ENCODE results near the gene BATF2. TPM values are rescaled to one million over a fixed set of nuclear protein-coding genes. Genes with fewer than 3 reads are reported as not detected.

The BATF2 gene
- total RNA-seq, 1 experiment from 2014 or later = 0.72 TPM

DNA sequence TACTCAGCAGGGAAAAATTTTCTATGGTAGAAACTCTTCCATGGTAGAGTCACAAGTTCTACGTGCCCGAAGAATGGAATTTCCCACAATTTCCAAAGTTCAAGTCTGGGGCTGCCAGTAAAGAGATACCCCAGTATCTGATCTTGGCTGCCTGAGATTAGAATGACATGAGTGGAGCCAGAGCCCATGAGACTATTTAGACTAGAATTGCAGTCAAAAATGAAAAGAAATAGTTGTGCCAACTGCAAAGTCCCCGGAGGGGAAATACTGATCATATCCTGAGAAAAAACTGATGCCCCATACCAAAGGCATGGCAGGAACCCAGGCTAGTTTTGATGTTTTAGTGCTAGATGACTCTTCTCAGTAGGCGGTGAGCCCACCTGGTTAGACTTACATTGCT, 36.1 kb downstream of the BATF2 start:
- no peak overlapping the region for H2AFZ ChIP-seq (ENCODE audit: low read length)
- no peak overlapping the region; a peak in 1 of 5 replicates for H3K4me3 Mint-ChIP-seq
- H3K27me3 Mint-ChIP-seq (ENCODE audit: low read depth) = no peaks in the 10 kb centered on the region
- no peak overlapping the region for H4K91ac ChIP-seq (ENCODE audit: insufficient read length, low read depth, low read length)
- H3K56ac ChIP-seq (ENCODE audit: insufficient read length, low read depth, low read length) = no peak overlapping the region
- H3K9me3 ChIP-seq (ENCODE audit: control insufficient read depth, low read depth, low read length) = no peaks in the 10 kb centered on the region
- no peak overlapping the region for H3K27ac ChIP-seq (ENCODE audit: insufficient read length, low read depth, low read length)
- H3K9me3 Mint-ChIP-seq = no peaks in the 10 kb centered on the region
- no peak overlapping the region for H2BK15ac ChIP-seq (ENCODE audit: low read depth, low read length)
- H3K79me2 ChIP-seq (ENCODE audit: insufficient read depth, low read length) = no peaks in the 10 kb centered on the region
- no peak overlapping the region for H3K4ac ChIP-seq (ENCODE audit: low read depth, low read length)
- H3K27me3 ChIP-seq (ENCODE audit: insufficient read depth, low read length) = no peaks in the 10 kb centered on the region
- no peak for DNase-seq
- H4K20me1 ChIP-seq (ENCODE audit: control insufficient read depth, insufficient read depth, insufficient read length) = no peaks in the 10 kb centered on the region
- H2BK120ac ChIP-seq (ENCODE audit: low read depth, low read length, poor library complexity, severe bottlenecking) = no peak overlapping the region
- no peak overlapping the region for H3K27ac Mint-ChIP-seq
- H2BK5ac ChIP-seq (ENCODE audit: insufficient read length, low read length) = no peak overlapping the region
- no peak overlapping the region for H2AK5ac ChIP-seq (ENCODE audit: insufficient read length, low read length)
- no peak overlapping the region for H4K8ac ChIP-seq (replicated peaks; ENCODE audit: insufficient read length, low read depth, low read length)
- no peaks in the 10 kb centered on the region for H3K4me1 Mint-ChIP-seq
- H3K4me1 ChIP-seq (ENCODE audit: insufficient read depth, low read length) = no peaks in the 10 kb centered on the region
- H2BK12ac ChIP-seq (ENCODE audit: insufficient read length, low read depth, low read length) = no peak overlapping the region
- H4K5ac ChIP-seq (ENCODE audit: insufficient read length, low read depth, low read length) = no peak overlapping the region
- no peaks in the 10 kb centered on the region for H3K36me3 Mint-ChIP-seq (ENCODE audit: insufficient read depth in 1 of 3, low read depth in 3 of 3)
- H3K18ac ChIP-seq (ENCODE audit: insufficient read length, low read depth, low read length) = no peak overlapping the region
- H3K14ac ChIP-seq (ENCODE audit: insufficient read depth, low read length) = no peak overlapping the region
- H3K79me1 ChIP-seq (ENCODE audit: insufficient read depth, low read depth, low read length, poor library complexity, severe bottlenecking) = no peaks in the 10 kb centered on the region
- no peak overlapping the region for H3K4me2 ChIP-seq (ENCODE audit: insufficient read depth, insufficient read length, low read length)
- no peak overlapping the region for H3K23ac ChIP-seq (ENCODE audit: insufficient read length, low read depth, low read length)
- H3K9ac ChIP-seq (ENCODE audit: extremely low read depth, insufficient read length, low read length) = no peak overlapping the region
- no peak overlapping the region for H2BK20ac ChIP-seq (ENCODE audit: low read depth, low read length, poor library complexity, severe bottlenecking)
- TF ChIP-seq, protein P1, sequence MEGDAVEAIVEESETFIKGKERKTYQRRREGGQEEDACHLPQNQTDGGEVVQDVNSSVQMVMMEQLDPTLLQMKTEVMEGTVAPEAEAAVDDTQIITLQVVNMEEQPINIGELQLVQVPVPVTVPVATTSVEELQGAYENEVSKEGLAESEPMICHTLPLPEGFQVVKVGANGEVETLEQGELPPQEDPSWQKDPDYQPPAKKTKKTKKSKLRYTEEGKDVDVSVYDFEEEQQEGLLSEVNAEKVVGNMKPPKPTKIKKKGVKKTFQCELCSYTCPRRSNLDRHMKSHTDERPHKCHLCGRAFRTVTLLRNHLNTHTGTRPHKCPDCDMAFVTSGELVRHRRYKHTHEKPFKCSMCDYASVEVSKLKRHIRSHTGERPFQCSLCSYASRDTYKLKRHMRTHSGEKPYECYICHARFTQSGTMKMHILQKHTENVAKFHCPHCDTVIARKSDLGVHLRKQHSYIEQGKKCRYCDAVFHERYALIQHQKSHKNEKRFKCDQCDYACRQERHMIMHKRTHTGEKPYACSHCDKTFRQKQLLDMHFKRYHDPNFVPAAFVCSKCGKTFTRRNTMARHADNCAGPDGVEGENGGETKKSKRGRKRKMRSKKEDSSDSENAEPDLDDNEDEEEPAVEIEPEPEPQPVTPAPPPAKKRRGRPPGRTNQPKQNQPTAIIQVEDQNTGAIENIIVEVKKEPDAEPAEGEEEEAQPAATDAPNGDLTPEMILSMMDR (conservative IDR thresholded peaks at IDR 0.05) = no peak
- H3T11ph ChIP-seq (ENCODE audit: low read length) = no peak overlapping the region
- H3K23me2 ChIP-seq (ENCODE audit: insufficient read length, low read depth, low read length, poor library complexity, severe bottlenecking) = no peaks in the 10 kb centered on the region
- WGBS (ENCODE audit: extremely low coverage, insufficient read length, low lambda C conversion rate) = no CpG with 5 or more reads among the region's 4 CpGs

Measured in H9 (cell line).